GM13977 (cell line): ENCODE data around the gene SLC4A2.

Source experiments
- DNase-seq: peaks from one replicate; pipeline ENCODE4 v3.0.0; 2012; ENCODE audit warnings: low spot score
- CTCF ChIP-seq: IDR thresholded peaks from 2 replicates; pipeline ENCODE4 v1.5.1; 2012; ENCODE audit warnings: mild to moderate bottlenecking, control low read depth; ENCODE audit not compliant: insufficient read depth; ENCODE audit errors: extremely low read depth, missing control alignments
- in situ Hi-C: fragments of 300-500 bp; cut with MboI; formaldehyde crosslinking; loops from one replicate; pipeline ENCODE4 v1.12.0; 2022; ENCODE audit warnings: low sequenced_read_pairs, low pct_unique_long_range_greater_than_20kb, mixed read lengths, inconsistent platforms; ENCODE audit not compliant: unreplicated experiment

SLC4A2 gene

GRCh38 chr7:151122276-151122675 lies 62.9 kb downstream of the SLC4A2 start:
- in situ Hi-C loops = no loop called here
- TF ChIP-seq CTCF = no peak
- DNase-seq = no peak

DNA sequence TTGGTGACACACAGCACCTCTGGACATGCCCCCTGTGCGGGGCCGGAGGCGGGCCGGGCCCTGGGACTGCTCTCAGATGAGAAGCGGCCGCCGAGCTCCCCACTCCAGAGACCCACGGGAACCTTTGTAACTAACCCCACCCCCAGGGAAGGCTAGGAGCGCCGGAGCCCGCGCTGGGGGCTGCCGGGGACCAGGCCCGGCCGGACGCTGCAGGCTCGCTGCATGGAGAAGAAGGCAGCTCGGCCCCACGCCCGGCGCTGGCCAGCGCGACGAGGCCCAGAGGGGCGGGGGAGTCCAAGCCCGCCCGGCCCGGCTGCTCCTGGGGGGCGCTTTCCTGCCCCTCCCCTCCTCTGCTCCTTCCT lies 63.4 kb downstream of the SLC4A2 start:
- TF ChIP-seq CTCF = no peak
- DNase-seq = no peak
- in situ Hi-C loops = no loop called here

DNA sequence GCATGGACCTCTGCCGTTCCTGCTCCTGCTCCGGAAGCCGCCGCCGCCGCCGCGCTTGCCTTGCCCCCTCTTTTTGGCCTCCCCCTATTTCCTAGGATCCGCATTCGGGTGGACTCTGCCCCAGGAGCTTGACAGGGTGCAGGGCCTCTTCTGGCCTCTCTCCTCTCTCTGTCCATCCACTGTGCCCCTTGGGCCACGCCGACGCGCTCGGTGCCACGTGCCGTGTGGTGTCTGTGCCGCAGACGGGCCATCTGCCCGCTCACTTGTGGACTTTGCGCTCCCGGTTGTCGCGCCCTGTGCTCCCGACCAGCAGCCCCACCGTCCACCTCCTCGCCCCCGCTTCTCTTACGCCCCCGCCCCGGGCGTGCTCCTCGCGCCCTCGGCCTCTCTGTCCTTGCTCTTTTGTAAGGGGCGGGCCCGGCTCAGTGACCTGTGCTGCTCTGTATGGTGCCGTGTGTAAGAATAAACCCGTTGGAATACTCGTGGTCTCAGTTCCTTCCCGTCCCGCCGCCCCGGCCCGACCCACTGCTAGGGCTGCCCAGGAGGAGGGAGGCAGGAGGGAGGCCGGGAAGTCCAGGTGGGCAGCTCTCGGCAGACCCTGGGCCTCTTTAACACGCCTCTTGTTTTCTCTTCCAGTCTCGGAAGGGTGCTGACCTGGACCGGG lies 63.9 kb downstream of the SLC4A2 start:
- no peak for TF ChIP-seq CTCF
- in situ Hi-C loops = no loop called here
- no peak for DNase-seq

DNA sequence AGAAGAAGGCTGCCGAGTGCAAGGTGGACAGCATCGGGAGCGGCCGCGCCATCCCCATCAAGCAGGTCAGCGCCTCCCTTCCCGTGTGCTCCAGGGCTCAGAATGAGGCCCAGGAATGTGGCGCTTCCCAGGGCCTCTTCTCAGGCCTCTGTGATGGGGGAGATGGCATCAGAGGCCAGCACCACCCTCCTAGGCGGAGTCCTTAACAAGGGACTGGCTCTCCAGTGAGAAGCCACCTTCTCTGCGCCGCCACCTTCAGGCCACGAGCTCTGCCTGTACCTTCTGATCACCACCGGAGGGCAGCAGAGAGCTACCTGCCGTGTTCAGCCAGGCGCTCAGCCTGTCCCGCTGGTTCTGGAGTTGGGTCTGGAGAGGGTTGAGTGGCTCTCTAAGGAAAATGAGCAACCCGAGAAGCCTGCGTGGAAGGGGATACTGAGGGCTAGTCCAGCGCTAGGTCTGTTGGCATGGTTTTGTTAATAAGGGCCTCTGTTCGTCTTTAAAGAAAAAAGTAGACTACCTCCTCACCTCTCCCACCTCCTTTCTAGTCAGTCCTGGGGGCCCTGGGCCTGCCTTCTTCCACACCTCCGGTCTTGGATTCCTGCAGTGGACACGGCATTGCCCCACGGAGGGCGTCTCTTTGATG lies 64.6 kb downstream of the SLC4A2 start:
- in situ Hi-C loops = no loop called here

DNA sequence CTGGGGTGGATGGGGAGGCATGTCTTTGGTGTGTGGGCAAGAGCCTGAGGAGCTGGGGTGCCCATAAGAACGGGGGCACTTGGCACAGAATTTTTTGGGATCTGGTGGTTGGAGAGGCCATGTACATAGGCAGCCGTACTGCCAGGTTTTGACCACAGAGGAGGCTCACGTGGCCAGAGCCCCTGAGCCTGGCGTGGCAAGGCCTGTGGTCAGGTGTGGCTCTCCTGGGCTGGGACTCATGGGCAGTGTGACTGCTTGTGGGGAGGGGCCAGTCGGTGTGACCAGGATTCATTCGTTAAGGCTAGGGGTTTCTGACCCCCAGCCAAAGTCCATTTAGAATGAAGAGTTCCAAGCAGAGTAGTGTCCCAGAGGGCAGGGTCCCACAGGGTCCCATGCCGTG lies 65.1 kb downstream of the SLC4A2 start:
- TF ChIP-seq CTCF = no peak
- no peak for DNase-seq
- in situ Hi-C loops = no loop called here

More for the DNA sequence above, 64.6 kb downstream of the SLC4A2 start:
- peak; percentile 100 for TF ChIP-seq CTCF
- DNase-seq = peak; percentile 99

GRCh38 chr7:151124899-151125399 lies 65.6 kb downstream of the SLC4A2 start:
- DNase-seq = no peak
- TF ChIP-seq CTCF = no peak
- in situ Hi-C loops = no loop called here

DNA sequence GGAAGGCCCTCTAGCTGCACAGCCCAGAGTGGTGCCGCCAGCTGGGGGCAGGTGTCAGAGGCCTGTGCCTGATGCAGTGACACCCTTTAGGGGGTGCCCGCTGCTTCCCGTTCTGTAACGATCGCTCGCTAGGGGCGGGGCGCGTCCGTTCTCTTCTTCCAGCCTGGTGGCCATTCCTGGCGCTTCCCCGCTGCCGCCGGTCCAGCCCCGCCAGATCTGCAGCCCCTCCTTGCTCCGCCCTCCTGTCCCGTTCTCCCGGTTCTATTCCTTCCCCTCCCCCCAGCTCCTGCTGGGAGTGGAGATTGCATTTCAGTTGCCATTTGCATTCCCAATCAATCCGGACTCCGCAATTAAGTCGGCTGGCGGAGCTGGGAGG lies 66.1 kb downstream of the SLC4A2 start:
- in situ Hi-C loops = no loop called here
- DNase-seq = no peak
- no peak for TF ChIP-seq CTCF
